NCI-H2029 treated with DMSO at 0.1 percent for 48 hours (cell line): ENCODE measurements around the gene OR2J3.
"Not testable (repeated sequence)": the region's sequence is repeated elsewhere in the genome, so short reads cannot be mapped to it uniquely, and the experiment has no call there.

Experiments used
- DNase-seq: peaks from one replicate; lab custom pipeline; 2025; lab: John Stamatoyannopoulos, UW

Gene OR2J3

DNA sequence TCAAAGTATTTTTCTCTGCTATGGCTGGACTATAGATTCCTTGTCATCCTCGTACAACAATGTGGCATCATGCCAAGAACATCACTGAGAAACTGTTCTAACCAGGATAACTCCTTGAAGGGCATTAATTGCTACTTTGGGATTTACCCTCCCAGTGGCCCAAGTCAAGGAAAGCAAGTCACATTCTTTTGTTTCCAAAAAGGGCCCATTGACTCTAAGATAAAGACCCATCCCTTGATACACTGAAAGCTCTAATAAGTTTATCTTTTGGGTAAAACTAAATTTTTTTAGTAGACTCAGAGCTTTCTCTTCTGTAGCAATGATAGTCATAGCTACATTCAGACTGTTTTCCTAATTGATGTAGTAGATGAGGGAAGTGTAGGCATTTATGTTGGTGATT is at the start of gene OR2J3:
Gene OR2J3, plus strand, starts transcription at position 301 of the 400 bp plus-strand sequence. CDS start 3,833 bp downstream, outside the sequence.
- DNase-seq = no peak

DNA sequence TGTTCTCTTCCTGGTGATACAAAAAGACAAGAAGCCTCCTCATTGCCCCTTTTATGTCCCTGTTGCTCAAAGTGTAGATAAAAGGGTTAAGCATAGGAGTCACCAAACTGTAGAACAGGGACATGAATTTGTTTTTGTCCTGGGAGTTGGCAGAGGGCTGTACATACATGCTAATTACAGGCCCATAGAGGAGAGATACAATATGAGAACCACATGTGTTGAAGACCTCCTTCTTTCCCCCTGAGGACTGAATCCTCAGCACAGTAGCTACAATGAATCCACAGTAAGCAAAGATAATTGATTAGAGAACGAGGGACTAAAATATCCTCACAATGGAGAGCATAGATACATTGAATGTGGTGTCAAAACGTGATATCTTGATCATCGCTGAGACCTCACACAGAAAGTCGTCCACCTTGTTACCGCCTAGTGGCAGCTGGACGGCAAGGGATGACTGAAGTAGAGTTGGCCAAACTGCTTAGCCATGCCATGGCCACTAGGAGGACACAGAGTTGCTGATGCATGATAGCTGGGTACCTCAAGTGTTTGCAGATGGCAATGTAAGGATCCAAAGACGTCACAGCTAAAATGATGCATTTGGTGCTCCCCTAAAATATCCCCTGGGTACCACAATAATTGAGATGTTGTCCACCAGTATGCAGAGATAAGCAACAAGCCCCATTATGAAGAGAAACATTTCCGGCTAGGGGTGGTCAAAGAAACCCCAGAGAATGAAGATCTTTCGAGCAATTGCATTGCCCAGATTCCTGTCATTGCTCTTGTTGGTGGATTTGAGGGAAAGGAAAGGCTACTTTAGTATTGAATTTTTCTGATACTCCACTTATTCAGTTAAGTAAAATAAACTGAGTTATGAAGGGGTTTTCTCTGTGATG is 35.8 kb upstream of the OR2J3 start:
- no peak for DNase-seq

DNA sequence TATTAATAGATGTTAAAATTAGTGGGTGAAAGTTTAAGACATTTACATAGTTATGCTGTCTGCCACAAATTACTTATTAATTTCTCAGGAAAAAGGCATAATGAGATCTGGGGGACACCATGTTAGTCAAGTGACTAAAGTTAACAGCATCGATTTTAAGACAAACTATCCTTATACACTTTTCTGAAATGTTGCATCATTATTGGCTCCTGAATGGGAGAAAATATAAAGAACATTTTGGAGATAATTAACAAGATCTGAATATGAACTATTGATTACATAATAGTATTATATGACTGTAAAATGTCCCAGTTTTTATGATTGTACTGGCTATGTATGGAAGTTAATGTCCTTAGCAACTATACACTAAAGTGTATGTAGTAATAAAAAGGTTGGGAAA is 28.7 kb upstream of the OR2J3 start:
- no peak for DNase-seq

DNA sequence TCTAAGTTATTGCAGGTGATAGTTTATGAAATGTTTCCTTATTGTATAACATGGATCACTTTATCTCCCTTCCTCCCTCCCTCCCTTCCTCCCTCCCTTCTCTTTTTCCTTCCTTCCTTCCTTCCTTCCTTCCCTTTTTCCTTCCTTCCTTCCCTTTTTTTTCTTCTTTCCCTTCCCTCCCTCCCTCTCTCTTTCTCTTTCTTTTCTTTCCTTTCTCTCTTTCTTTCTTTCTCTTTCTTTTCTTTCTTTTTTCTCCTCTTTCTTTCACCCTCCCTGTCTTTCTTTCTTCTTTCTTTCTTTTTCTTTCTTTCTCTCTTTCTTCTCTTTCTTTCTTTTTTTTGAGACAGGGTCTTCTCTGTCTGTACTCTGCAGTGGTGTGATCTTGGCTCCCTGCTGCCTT is 26.5 kb upstream of the OR2J3 start:
- DNase-seq = no peak

DNA sequence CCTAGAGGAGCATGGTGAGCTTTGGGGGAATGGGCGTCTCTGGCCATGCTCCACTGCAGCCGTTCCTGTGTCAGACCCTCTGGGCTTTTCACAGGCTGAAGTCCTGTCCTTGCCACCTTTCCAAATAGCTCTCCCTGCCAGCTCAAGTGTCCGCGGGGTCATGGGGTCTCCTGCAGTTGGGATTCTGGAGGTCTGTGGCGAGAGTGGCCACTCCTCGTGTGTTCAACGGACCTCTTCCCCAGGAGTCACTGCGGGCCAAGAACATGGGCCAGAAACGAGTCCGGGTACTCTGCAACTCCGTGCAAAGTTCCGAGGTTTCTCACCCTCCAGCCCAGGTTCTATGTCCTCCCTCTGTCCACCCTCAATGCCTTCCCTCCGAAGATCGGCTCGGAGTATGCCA is 25.4 kb upstream of the OR2J3 start:
- DNase-seq = no peak

DNA sequence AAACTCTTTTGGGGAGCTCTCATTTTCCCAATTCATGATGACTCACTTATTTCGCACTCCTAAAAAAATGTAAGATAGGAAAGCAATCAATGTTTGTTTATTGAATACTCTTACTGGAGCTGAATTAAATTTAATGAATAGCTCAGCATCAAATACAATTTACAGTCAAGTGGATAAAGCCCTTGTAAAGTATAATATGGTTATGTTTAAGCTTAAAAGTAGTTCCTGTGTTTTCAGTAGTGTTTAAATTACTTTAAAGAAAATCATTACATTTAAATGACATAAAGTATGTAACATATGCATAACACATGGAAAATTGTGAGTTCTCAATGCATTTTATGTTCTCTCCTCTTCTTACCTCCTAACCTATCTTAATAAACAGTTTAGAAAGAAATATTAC is 20.6 kb upstream of the OR2J3 start, which contains the start of gene OR2B3:
Gene OR2B3, minus strand, starts transcription at position 101 of the 400 bp plus-strand sequence. Its CDS starts 65 bp downstream, at position 36.
- no peak for DNase-seq

DNA sequence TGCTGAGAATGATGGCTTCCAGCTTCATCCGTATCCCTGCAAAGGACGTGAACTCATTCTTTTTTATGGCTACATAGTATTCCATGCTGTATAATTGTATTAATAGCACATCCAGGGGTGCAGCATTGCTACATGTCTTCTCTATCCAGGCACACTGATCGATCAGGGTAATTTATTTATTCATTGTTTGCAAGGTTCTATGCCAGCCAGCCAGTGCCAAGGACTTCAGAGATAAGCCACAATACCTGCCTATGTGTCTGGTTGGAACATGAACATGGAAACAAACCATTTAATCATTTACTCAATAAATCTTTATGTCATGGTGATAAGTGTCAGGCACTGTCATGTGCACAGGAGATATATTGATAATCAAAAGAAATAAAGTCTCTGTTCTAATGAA is 14.9 kb upstream of the OR2J3 start:
- no peak for DNase-seq

DNA sequence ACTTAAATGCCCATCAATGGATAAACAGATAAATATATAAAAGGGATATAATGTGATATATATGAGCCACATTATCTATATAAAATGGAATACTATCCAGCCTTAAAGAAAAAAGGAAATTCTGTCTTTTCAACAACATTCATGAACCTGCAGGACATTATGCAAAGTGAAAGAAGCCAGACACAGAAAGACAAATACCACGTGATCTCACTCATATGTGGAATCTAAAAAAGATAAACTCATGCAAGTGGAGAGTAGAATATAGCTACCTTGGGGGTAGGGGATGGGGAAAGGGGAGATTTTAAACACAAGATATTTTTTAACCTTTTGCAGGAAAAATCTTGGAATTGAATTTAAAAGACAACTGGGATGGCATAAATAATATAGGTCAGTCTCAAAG is 10.1 kb upstream of the OR2J3 start:
- DNase-seq = no peak

DNA sequence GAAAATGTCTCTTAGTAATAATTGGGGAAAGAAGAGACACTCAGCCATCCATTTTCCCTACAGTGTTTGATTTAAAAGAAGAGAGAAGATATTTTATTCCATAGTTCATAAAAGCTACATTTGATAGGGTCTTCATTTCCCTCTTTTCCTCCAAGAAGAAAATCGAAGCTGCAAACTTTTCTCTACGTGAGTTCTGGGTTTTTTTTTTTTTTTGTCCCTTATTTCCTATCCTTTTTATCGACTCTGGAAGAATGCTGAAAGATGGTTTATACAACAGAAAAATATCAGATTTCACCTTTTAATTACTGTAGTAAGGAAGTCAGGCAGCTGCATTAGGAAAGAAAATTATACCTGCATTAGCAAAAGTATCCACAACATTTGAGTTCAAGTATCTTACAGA is 8.7 kb upstream of the OR2J3 start, which contains the start of gene OR2J1:
Gene OR2J1, plus strand, starts transcription at position 301 of the 400 bp plus-strand sequence. CDS start 1,453 bp downstream, outside the sequence.
- no peak for DNase-seq

DNA sequence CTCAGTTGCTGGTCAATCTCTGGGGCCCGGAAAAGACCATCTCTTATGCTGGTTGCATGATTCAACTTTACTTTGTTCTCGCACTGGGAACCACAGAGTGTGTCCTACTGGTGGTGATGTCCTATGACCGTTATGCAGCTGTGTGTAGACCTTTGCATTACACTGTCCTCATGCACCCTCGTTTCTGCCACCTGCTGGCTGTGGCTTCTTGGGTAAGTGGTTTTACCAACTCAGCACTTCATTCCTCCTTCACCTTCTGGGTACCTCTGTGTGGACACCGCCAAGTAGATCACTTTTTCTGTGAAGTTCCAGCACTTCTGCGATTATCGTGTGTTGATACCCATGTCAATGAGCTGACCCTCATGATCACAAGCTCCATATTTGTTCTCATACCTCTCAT is 4.3 kb downstream of the OR2J3 start:
- DNase-seq = no peak

DNA sequence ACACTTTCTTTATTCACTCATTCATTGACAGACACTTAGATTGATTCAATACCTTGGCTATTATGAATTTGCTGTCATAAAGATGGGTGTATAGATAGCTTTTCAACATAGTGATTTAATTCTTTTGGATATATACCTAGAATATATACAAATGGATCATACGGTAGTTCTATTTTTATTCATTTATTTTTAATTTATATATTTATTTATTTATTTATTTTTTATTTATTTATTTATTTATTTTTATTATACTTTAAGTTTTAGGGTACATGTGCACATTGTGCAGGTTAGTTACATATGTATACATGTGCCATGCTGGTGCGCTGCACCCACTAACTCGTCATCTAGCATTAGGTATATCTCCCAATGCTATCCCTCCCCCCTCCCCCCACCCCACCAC is 7.1 kb downstream of the OR2J3 start:
- DNase-seq = not testable (repeated sequence)

DNA sequence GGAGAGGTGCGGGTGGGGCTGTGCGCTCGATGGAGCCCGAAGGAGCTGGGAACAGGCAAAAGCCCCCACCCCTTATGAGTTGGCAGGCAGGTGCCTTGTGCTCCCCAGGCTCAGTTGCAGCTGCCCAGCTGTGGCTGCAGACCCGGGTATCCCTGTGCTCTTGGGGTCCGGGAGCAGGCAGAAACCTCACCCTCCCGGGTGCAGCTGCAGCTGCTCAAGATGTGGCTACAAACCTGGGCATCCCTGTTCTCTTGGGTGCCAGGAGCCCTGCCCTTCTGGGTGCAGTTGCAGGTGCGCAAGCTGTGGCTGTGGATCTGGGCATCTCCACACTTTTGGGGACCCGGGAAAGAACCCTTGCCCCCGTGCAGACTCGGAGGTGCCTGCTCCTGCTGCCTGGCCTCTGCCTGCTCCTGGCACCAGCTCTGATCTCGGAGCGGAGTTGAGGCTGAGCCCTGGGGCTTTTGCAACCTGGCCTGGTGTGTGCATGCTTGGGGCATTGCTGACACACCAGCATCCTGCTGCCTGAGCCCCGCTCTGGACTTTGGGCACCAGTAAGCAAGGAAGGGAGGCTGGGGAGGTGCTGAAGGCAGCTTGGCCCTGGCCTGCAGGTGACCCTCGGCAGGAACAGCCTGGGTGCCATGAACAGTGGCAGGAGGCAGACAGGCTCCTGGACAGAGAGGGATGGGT is 21.6 kb downstream of the OR2J3 start:
- no peak for DNase-seq

DNA sequence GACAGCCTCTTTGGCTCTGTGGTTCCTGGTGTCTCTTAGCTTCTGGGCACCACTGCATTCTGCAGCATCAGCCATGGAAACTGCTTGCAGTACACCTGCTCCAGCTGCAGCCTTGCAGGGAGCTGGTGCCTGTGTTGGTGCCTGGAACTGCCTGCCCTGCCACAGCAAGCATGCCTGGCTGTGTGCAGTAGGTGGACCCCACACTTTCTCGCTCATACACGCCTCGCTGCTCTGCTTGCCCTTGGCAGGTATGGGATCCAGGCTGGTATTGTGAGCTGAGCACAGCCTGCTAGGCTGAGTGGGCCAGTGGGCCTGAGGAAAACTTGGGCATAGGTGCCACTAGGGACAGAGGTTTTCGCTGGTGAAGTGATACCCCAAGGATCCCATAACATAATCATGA is 22.8 kb downstream of the OR2J3 start:
- DNase-seq = no peak

DNA sequence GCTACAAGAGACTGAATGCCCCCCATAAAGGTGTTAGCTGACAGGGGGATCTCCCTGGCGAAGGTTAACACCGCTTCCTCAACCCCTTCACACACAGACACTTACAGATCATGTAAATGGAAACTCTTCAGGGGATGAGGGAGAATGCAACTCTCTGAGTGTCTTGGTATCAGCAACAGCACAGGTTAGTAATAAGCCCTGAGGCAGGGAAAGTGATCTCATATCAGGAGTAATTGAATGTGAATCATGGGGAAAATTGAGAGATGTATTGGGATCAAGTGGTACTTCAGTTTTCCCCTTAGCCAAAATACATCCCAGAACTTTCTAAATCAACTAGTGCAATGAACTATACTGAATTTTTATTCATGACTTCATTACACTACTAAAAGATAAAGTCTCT is 23.8 kb downstream of the OR2J3 start:
- no peak for DNase-seq

DNA sequence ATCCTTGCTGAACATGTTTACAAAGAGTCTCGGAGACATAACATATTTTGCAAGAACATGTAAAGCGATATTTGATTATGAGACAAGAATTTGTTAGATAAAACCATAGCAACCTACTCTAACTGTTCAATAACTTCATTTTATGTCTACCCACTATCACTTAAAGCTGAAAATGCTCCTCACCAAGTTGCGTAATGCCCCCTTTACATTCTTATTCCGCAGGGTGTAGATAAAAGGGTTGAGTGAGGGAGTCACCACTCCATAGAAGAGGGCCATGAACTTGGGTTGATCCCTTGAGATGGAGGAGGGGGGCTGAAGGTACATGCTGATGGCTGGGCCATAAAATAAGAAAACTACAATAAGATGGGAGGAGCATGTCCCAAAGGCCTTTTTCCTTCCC is 29.9 kb downstream of the OR2J3 start:
- DNase-seq = no peak

DNA sequence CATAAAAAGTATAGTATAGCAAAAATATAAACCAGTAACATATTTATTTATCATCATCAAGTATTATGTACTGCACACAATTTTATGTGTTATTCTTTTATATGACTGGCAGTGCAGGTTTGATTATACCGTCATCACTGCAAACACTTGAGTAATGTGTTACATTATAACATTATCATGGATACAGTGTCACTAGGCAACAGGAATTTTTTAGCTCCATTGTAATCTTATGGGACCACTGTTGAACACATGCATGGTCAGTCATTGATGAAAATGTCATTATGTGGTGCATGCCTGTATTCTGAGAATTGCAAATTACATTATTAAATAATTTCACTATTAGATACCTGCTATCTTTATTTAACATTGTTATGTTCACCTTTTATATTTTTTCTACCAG is 33.7 kb downstream of the OR2J3 start:
- DNase-seq = no peak

DNA sequence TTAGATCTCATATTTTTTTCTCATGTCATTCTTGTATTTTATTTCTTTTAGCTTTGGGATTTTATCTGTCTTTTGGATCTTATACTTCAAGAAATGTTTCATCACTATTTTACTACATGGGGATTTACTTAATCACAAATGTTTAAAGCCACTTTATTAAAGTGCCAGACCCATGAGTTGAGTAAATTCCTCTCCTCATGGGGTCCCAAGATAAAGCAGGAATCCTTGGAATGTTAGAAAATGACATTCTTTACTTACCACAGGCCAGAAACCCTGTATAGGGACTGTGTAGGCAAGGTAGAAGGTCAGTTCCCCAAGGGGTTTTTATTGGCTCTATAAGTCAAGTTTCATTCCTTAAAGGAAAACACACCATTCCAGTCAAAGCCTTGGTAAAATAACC is 34.5 kb downstream of the OR2J3 start:
- DNase-seq = no peak

DNA sequence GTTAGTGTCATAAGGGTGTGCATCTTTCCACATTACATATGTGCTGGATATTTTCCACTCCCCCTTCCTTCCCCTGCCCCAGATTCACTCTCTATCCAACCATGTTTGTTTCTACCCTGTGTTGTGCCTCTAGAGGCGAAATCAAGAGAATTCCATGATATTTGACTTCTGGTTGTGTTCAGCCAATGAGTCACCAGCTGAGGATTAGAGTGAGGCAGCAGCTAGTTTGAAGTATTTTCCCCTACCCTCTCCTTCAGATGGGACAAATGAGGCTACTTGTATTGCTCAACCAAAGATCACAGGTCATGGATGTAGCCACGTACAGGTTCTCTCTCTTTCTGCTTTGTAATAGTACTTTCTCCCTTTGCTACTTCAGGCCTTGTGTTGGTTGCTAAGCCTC is 38.3 kb downstream of the OR2J3 start:
- DNase-seq = no peak

DNA sequence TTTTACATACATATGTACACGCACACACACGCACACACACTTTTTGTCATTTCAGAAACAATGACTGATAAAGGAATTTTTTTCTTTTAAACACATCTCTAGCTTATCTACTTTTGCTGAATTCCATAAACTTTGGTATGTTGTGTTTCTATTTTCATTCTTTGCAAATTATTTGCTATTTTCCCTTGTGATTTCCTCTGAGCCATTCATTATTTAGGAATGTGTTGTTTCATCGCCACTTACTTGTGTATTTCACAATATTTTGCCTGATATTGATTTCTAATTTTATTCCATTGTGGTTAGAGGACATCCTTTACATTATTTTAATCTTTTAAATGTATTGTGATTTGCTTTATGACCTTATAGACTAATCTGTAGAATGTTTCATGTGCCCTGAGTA is 39.2 kb downstream of the OR2J3 start:
- no peak for DNase-seq

DNA sequence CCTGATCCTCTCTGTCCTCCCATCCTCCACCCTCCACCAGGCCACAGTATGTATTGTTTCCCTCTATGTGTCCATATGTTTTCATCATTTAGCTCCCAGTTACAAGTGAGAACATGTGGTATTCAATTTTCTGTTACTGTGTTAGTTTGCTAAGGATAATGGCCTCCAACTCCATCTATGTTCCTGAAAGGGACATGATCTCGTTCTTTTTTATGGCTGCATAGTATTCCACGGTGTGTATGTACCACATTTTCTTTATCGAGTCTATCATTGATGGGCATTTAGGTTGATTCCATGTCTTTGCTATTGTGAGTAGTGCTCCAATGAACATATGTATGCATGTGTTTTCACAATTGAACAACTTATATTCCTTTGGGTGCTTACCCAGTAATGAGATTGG is 41.6 kb downstream of the OR2J3 start:
- not testable (repeated sequence) for DNase-seq

DNA sequence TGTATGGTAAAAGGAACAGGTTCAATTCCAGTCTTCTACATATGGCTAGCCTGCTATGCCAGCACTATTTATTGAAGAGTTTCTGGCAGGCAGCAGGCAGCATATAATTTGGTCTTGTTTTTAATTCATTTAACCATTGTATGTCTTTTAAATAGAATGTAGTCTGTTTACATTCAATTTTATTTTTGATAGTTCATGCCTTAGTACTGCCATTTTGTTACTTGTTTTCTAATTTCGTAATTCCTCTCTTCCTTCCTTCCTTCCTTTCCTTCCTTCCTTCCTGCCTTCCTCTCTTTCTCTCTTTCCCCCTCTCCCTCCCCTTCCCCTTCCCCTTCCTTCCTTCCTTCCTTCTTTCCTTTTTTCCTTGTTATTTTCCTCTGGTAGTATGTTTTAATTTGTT is 45.2 kb downstream of the OR2J3 start:
- no peak for DNase-seq

DNA sequence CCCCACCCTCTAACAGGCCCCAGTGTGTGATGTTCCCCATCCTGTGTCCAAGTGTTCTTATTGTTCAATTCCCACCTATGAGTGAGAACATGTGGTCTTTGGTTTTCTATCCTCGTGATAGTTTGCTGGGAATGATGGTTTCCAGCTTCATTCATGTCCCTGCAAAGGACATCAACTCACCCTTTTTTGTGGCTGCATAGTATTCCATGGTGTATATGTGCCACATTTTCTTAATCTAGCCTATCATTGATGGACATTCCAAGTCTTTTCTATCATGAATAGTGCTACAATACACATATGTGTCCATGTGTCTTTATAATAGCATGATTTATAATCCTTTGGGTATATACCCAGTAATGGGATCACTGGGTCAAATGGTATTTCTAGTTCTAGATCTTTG is 47.3 kb downstream of the OR2J3 start:
- DNase-seq = not testable (repeated sequence)

DNA sequence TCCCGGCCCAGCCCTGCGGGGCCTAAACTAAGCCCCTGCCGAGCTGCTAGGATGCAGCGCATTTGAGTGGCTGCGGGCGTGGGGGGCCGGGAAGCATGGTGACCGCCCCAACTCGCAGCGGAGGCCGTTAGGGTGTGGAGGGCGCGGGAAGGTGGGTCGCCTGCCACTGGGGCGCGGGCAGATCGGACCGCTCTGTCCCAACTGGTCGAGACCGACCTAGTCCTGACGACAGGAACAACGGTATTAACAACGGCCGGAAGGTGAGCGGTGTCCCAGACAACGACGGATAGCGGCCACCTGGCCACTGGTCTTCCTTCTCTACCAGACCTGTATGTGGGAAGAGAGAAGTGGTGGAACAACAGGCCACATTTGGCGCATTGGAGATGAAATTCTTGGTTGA is 52.1 kb downstream of the OR2J3 start:
- DNase-seq = not testable (repeated sequence)
